H9 (cell line): ENCODE measurements around the gene RYR3. TPM values are rescaled to one million over a fixed set of nuclear protein-coding genes. Genes with fewer than 3 reads are reported as not detected.
A peak's percentile ranks its signal among the peaks of the same experiment; 100 is the strongest.

Experiments used
- DNase-seq: peaks from one replicate; pipeline ENCODE4 v3.0.0-alpha.2; 2017
- H2AFZ ChIP-seq: one replicate; pipeline ENCODE4 v1.6.1; 2013; ENCODE audit warnings: mild to moderate bottlenecking, low read length, control low read depth, moderate library complexity
- H2AK5ac ChIP-seq: 2 replicates; pipeline ENCODE4 v1.6.1; 2013; ENCODE audit warnings: low read length, control low read depth, mixed read lengths; ENCODE audit not compliant: insufficient read length
- H2BK120ac ChIP-seq: one replicate; pipeline ENCODE4 v1.6.1; 2013; ENCODE audit warnings: low read depth, mild to moderate bottlenecking, low read length, control low read depth, inconsistent platforms; ENCODE audit not compliant: poor library complexity, severe bottlenecking
- H2BK12ac ChIP-seq: 2 replicates; pipeline ENCODE4 v1.6.1; 2013; ENCODE audit warnings: low read length, control low read depth, mixed read lengths, low read depth; ENCODE audit not compliant: insufficient read length
- H2BK15ac ChIP-seq: 2 replicates; pipeline ENCODE4 v1.6.1; 2013; ENCODE audit warnings: low read depth, low read length, control low read depth
- H2BK20ac ChIP-seq: one replicate; pipeline ENCODE4 v1.6.1; 2013; ENCODE audit warnings: low read depth, mild to moderate bottlenecking, low read length, control low read depth, inconsistent platforms; ENCODE audit not compliant: poor library complexity, severe bottlenecking
- H2BK5ac ChIP-seq: 2 replicates; pipeline ENCODE4 v1.6.1; 2013; ENCODE audit warnings: low read length, control low read depth, mixed read lengths; ENCODE audit not compliant: insufficient read length
- H3K14ac ChIP-seq: 2 replicates; pipeline ENCODE4 v1.6.1; 2013; ENCODE audit warnings: low read length, control low read depth; ENCODE audit not compliant: insufficient read depth
- H3K18ac ChIP-seq: 2 replicates; pipeline ENCODE4 v1.6.1; 2013; ENCODE audit warnings: low read depth, mild to moderate bottlenecking, mixed read lengths, low read length, control low read depth; ENCODE audit not compliant: insufficient read length
- H3K23ac ChIP-seq: 2 replicates; pipeline ENCODE4 v1.6.1; 2013; ENCODE audit warnings: low read length, control low read depth, mixed read lengths, low read depth; ENCODE audit not compliant: insufficient read length
- H3K23me2 ChIP-seq: 2 replicates; pipeline ENCODE4 v1.6.1; 2013; ENCODE audit warnings: low read depth, mild to moderate bottlenecking, mixed read lengths, low read length, control low read depth; ENCODE audit not compliant: insufficient read length, poor library complexity, severe bottlenecking
- H3K27ac ChIP-seq: 2 replicates; pipeline ENCODE4 v1.5.1; 2013; ENCODE audit warnings: low read length, control low read depth, mixed read lengths, low read depth; ENCODE audit not compliant: insufficient read length
- H3K27me3 ChIP-seq: 2 replicates; pipeline ENCODE4 v1.6.1; 2013; ENCODE audit warnings: low read length, control low read depth, inconsistent platforms; ENCODE audit not compliant: insufficient read depth
- H3K4ac ChIP-seq: 2 replicates; pipeline ENCODE4 v1.6.1; 2013; ENCODE audit warnings: low read depth, mild to moderate bottlenecking, control low read depth, inconsistent platforms, low read length, moderate library complexity
- H3K4me1 ChIP-seq: 2 replicates; pipeline ENCODE4 v1.6.1; 2013; ENCODE audit warnings: low read length, control low read depth, inconsistent platforms; ENCODE audit not compliant: insufficient read depth
- H3K4me2 ChIP-seq: 2 replicates; pipeline ENCODE4 v1.6.1; 2013; ENCODE audit warnings: low read length, control low read depth, mixed read lengths; ENCODE audit not compliant: insufficient read length, insufficient read depth
- H3K56ac ChIP-seq: 2 replicates; pipeline ENCODE4 v1.6.1; 2013; ENCODE audit warnings: low read depth, mild to moderate bottlenecking, mixed read lengths, low read length, control low read depth; ENCODE audit not compliant: insufficient read length
- H3K79me1 ChIP-seq: 2 replicates; pipeline ENCODE4 v1.6.1; 2013; ENCODE audit warnings: low read depth, mild to moderate bottlenecking, moderate library complexity, low read length, control low read depth, inconsistent platforms; ENCODE audit not compliant: insufficient read depth, poor library complexity, severe bottlenecking
- H3K79me2 ChIP-seq: 2 replicates; pipeline ENCODE4 v1.6.1; 2013; ENCODE audit warnings: low read length, control low read depth, inconsistent platforms; ENCODE audit not compliant: insufficient read depth
- H3K9ac ChIP-seq: 2 replicates; pipeline ENCODE4 v1.6.1; 2013; ENCODE audit warnings: low read length, control low read depth, mixed read lengths; ENCODE audit not compliant: insufficient read length; ENCODE audit errors: extremely low read depth
- H3K9me3 ChIP-seq: one replicate; pipeline ENCODE4 v1.6.1; 2013; ENCODE audit warnings: low read depth, low read length, inconsistent platforms; ENCODE audit not compliant: control insufficient read depth
- H3T11ph ChIP-seq: one replicate; pipeline ENCODE4 v1.6.1; 2013; ENCODE audit warnings: mild to moderate bottlenecking, low read length, control low read depth, inconsistent platforms
- H4K20me1 ChIP-seq: one replicate; pipeline ENCODE4 v1.6.1; 2013; ENCODE audit not compliant: control insufficient read depth, insufficient read length, insufficient read depth
- H4K5ac ChIP-seq: 2 replicates; pipeline ENCODE4 v1.6.1; 2013; ENCODE audit warnings: low read depth, mild to moderate bottlenecking, mixed read lengths, low read length, control low read depth; ENCODE audit not compliant: insufficient read length
- H4K8ac ChIP-seq: replicated peaks from 2 replicates; pipeline ENCODE4 v1.6.1; 2013; ENCODE audit warnings: low read length, control low read depth, mixed read lengths, low read depth; ENCODE audit not compliant: insufficient read length
- H4K91ac ChIP-seq: 2 replicates; pipeline ENCODE4 v1.6.1; 2013; ENCODE audit warnings: low read depth, mild to moderate bottlenecking, moderate library complexity, mixed read lengths, low read length, control low read depth; ENCODE audit not compliant: insufficient read length
- H3K27ac Mint-ChIP-seq, 3 experiments: 2 replicates in 2 of 3; 3 replicates in 1 of 3; pipeline ENCODE4 v1.8.0; 2020 to 2021; ENCODE audit warnings: mixed read lengths in 3 of 3, mild to moderate bottlenecking in 1 of 3, moderate library complexity in 1 of 3
- H3K27me3 Mint-ChIP-seq: 2 replicates; pipeline ENCODE4 v1.8.0; 2021; ENCODE audit warnings: low read depth, mild to moderate bottlenecking, moderate library complexity, mixed read lengths
- H3K36me3 Mint-ChIP-seq, 3 experiments: 2 replicates in 2 of 3; 3 replicates in 1 of 3; pipeline ENCODE4 v1.8.0; 2020 to 2021; ENCODE audit warnings: low read depth in 3 of 3, mixed read lengths in 3 of 3; ENCODE audit not compliant: insufficient read depth in 1 of 3
- H3K4me1 Mint-ChIP-seq, 2 experiments: 2 replicates each; pipeline ENCODE4 v1.8.0; 2020; ENCODE audit warnings: mixed read lengths in 2 of 2
- H3K4me3 Mint-ChIP-seq, 2 experiments: 2 replicates in 1 of 2; 3 replicates in 1 of 2; pipeline ENCODE4 v1.8.0; 2020 to 2021; ENCODE audit warnings: mild to moderate bottlenecking in 2 of 2, mixed read lengths in 2 of 2, moderate library complexity in 1 of 2
- H3K9me3 Mint-ChIP-seq, 2 experiments: 2 replicates in 1 of 2; 3 replicates in 1 of 2; pipeline ENCODE4 v1.8.0; 2020; ENCODE audit warnings: mild to moderate bottlenecking in 2 of 2, mixed read lengths in 2 of 2, moderate library complexity in 1 of 2
- CTCF ChIP-seq: fragments of 200-600 bp; sonication (generic); conservative IDR thresholded peaks from 3 replicates; pipeline ENCODE4 v1.8.0; 2021; ENCODE audit warnings: antibody characterized with exemption, mild to moderate bottlenecking
- WGBS: extraction: QIAGEN DNeasy Blood & Tissue Kit; methylation state at CpG from one replicate; pipeline ENCODE4 v1.1.7; 2013; ENCODE audit warnings: missing lambda C conversion rate, low lambda C conversion rate, mixed read lengths; ENCODE audit not compliant: insufficient read length; ENCODE audit errors: extremely low coverage; 5-methylcytosine and 5-hydroxymethylcytosine counted together
- total RNA-seq: library from RNA; stranded (reverse); gene quantifications from 2 replicates; pipeline ENCODE4 v1.2.1, GENCODE V29; 2021

RYR3 gene
- total RNA-seq, 1 experiment from 2014 or later = 0.85 TPM

- Histone ChIP-seq H3K79me2 (no peaks in the 10 kb centered on the region), H3K9ac (no peak overlapping the region), H3K27me3 (no peaks in the 10 kb centered on the region), H3K27ac (no peak overlapping the region), H3K79me1 (no peaks in the 10 kb centered on the region), H2BK120ac (no peak overlapping the region), H3K4me2 (no peak overlapping the region), H4K5ac (no peak overlapping the region), H4K8ac (no peak overlapping the region), H3K56ac (no peak overlapping the region), H3K23me2 (no peaks in the 10 kb centered on the region), H2BK20ac (no peak overlapping the region), H3K9me3 (no peaks in the 10 kb centered on the region), H3K4ac (no peak overlapping the region), H2AK5ac (no peak overlapping the region), H3K4me1 (peaks cover 10% of the 10 kb centered on the region), H3T11ph (no peak overlapping the region), H2BK15ac (no peak overlapping the region), H4K91ac (no peak overlapping the region), H3K23ac (no peak overlapping the region), H2BK12ac (no peak overlapping the region), H4K20me1 (no peaks in the 10 kb centered on the region), H3K18ac (no peak overlapping the region), H2AFZ (no peak overlapping the region), H2BK5ac (no peak overlapping the region), H3K14ac (no peak overlapping the region)
- TF ChIP-seq CTCF = no peak
- no peak for DNase-seq
- no peaks in the 10 kb centered on the region; the same call in 1 of the 2 replicates for H3K27me3 Mint-ChIP-seq
- H3K4me3 Mint-ChIP-seq = no peak overlapping the region
- H3K9me3 Mint-ChIP-seq = no peaks in the 10 kb centered on the region
- WGBS = no CpG with 5 or more reads among the region's 4 CpGs
- peaks cover 0 to 2% (median 0%) of the 10 kb centered on the region in 3 experiments; a peak in 2 of 7 replicates for H3K36me3 Mint-ChIP-seq
- H3K4me1 Mint-ChIP-seq = peaks cover 40 to 51% of the 10 kb centered on the region in 2 experiments
- peak overlapping the region in 1 of 3 experiments; percentile 85; a peak in 1 of 7 replicates for H3K27ac Mint-ChIP-seq
Measured at GRCh38 chr15:33844597-33844996, 533.8 kb downstream of the RYR3 start.
